Adrenal gland (tissue), 12 donors: ENCODE measurements around the gene FHIT. TPM values are rescaled to one million over a fixed set of nuclear protein-coding genes. Genes with fewer than 3 reads are reported as not detected.

Experiments used
- DNase-seq, 7 donors: peaks; one replicate each; pipeline ENCODE4 v3.0.0-alpha.2; 2019 to 2020
- H3K27ac ChIP-seq, 5 donors: fragments of 200-600 bp; sonication (generic) in 4 of 5; 1 replicate in 3 of 5; 2 replicates in 2 of 5; pipeline versions ENCODE4 v1.5.1 to v1.8.0; 2016 to 2020; ENCODE audit warnings: mild to moderate bottlenecking in 1 of 5
- H3K27me3 ChIP-seq: fragments of 200-600 bp; 2 replicates; pipeline ENCODE4 v1.8.0; 2021
- H3K36me3 ChIP-seq, 2 donors: fragments of 200-600 bp; replicated peaks in 1 of 2; 1 replicate in 1 of 2; 2 replicates in 1 of 2; pipeline versions ENCODE4 v1.5.1 to v1.8.0; 2018 to 2022
- H3K4me1 ChIP-seq, 2 donors: fragments of 200-600 bp; replicated peaks in 1 of 2; 1 replicate in 1 of 2; 2 replicates in 1 of 2; pipeline versions ENCODE4 v1.5.1 to v1.8.0; 2018 to 2021
- H3K4me3 ChIP-seq, 4 donors: fragments of 200-600 bp; sonication (generic) in 3 of 4; one replicate each; pipeline ENCODE4 v1.5.1; 2016 to 2018
- H3K9me3 ChIP-seq, 3 donors: fragments of 200-600 bp; sonication (generic) in 1 of 3; replicated peaks in 1 of 3; 1 replicate in 2 of 3; 2 replicates in 1 of 3; pipeline versions ENCODE4 v1.5.1 to v1.8.0; 2016 to 2021
- POLR2A ChIP-seq, 2 donors: fragments of 450-650 bp; IDR thresholded peaks; one replicate each; pipeline ENCODE4 v1.6.1; 2017; ENCODE audit warnings: antibody characterized with exemption in 2 of 2, mild to moderate bottlenecking in 2 of 2, moderate library complexity in 1 of 2
- WGBS, 4 donors: extraction: QIAGEN DNeasy Blood & Tissue Kit in 2 of 4; methylation state at CpG; one replicate each; pipeline versions ENCODE4 v1.1.5 to v1.1.7; 2013 to 2017; 5-methylcytosine and 5-hydroxymethylcytosine counted together
- intact Hi-C, 2 donors: fragments of 100-400 bp; cut with DNase I; formaldehyde crosslinking; loops; one replicate each; pipeline versions ENCODE4 v1.14.1 to v1.15.0; 2022 to 2023
- polyA plus RNA-seq, 3 donors: library from polyadenylated mRNA; stranded (reverse); fragments of 200-250 nt in 2 of 3; fragments of 350-450 nt in 1 of 3; fragmentation: Illumina TruSeq in 1 of 3; extraction: RNeasy Lipid Tissue Mini Kit (QIAGEN cat#74804) in 1 of 3; gene quantifications; one replicate each; pipeline ENCODE4 v1.2.3, GENCODE V29; 2013 to 2014
- total RNA-seq, 9 donors: library from RNA; depleted of rRNA in 4 of 9; stranded (reverse); fragments of >200 nt in 4 of 9; fragments of 120-200 nt in 1 of 9; fragmentation: NEBNext Ultra II Directional in 1 of 9; extraction: Animal tissue kit (Norgen Biotek cat#: 25700) in 1 of 9; gene quantifications; one replicate each; pipeline versions ENCODE4 v1.1.0 to v1.2.4, GENCODE V29; 2013 to 2023
- TF ChIP-seq, protein P1 (sequence below), 6 experiments: fragments of 450-650 bp in 4 of 6; fragments of 200-600 bp in 2 of 6; sonication (generic) in 1 of 6; IDR thresholded peaks; 1 replicate in 5 of 6; 2 replicates in 1 of 6; pipeline versions ENCODE4 v1.5.1 to v1.8.0; 2016 to 2021; ENCODE audit warnings: antibody characterized with exemption in 6 of 6, mild to moderate bottlenecking in 2 of 6, moderate library complexity in 1 of 6
- donor health status: healthy with polysubstance abuse.
- donor health status: Bipolar disorder and iron deficiency.
- donor health status: DM: yes; HTN: yes; CAD: no.
- donor health status: DM: no; HTN: no; CAD: no.
- donor health status: DM: no; HTN: no; CAD: no.
- donor health status: DM: yes; HTN: yes; CAD: no.

FHIT gene
- total and polyA plus RNA-seq, 12 donors, result 14.1 to 43.9 (median 28.8) TPM

DNA sequence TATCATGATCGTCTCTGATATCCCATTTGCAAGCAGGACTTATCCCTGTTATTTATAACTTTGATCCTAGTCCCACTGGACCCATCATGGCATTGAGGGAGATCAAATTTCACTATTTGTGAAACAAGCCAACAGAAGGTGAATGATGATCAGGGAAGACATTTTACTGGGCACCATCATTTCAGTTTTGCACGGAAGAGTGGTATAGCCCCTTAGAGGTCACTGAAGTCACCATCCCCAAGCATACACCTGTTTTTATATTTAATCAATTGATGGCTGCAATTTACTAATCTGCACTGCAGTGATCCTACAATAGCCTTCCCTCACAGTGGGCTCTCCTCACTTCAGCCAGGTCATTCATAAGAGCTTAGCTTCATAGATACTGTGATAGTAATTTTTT lies 132.4 kb downstream of the FHIT start:
- no peaks in the 10 kb centered on the region for H3K27me3 ChIP-seq
- intact Hi-C loops, result no loop called here
- H3K4me1 ChIP-seq, result no peaks in the 10 kb centered on the region
- H3K4me3 ChIP-seq, result no peak overlapping the region
- WGBS, 4 donors, result 86 to 91% (median 89%) methylated on average over 2 of the region's 2 CpGs
- no peaks in the 10 kb centered on the region for H3K9me3 ChIP-seq
- no peaks in the 10 kb centered on the region for H3K36me3 ChIP-seq
- H3K27ac ChIP-seq, result no peak overlapping the region
- TF ChIP-seq, protein P1, sequence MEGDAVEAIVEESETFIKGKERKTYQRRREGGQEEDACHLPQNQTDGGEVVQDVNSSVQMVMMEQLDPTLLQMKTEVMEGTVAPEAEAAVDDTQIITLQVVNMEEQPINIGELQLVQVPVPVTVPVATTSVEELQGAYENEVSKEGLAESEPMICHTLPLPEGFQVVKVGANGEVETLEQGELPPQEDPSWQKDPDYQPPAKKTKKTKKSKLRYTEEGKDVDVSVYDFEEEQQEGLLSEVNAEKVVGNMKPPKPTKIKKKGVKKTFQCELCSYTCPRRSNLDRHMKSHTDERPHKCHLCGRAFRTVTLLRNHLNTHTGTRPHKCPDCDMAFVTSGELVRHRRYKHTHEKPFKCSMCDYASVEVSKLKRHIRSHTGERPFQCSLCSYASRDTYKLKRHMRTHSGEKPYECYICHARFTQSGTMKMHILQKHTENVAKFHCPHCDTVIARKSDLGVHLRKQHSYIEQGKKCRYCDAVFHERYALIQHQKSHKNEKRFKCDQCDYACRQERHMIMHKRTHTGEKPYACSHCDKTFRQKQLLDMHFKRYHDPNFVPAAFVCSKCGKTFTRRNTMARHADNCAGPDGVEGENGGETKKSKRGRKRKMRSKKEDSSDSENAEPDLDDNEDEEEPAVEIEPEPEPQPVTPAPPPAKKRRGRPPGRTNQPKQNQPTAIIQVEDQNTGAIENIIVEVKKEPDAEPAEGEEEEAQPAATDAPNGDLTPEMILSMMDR (IDR thresholded peaks at IDR 0.05), result no peak
- TF ChIP-seq POLR2A (IDR thresholded peaks at IDR 0.05), result no peak
- no peak for DNase-seq

DNA sequence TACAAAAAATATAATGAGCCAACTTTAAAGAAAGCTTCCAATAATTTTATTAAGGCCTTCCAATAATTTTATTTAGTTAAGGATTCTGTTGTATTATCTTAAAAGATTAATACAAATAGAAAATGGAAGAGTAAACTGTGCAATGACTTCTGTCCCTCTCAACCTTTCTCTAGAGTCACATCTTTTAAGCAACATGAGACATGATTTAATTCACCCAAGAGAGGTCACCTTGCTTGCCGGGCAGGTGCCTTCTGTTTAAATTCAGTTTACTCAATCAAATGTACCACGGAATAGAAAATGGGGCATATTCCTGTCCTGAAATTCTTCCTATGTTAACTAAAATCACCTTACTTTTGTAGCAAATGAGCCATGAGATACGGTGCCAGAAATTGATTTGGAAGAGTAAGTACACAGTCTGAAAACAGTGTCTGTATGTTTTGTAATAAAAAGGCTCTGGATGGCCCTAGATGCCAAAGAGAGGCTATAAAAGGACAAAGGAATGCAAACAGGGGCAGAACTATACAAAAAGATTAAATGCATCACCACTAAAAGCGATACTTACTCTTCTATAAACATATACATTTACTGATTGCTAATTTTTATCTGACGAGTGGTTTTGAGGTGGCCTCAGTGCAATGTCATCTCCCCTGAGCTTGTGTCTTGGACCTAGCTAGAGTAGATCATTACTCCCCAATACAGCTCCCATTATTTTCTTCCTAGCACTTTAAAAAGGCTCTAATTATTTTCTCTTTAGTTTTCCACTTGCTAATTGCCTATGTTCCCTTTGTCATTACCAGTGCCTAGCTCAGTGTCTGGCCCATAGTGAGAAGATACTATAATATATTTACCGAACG lies 134.0 kb downstream of the FHIT start:
- Histone ChIP-seq H3K4me1 (no peaks in the 10 kb centered on the region), H3K27me3 (no peaks in the 10 kb centered on the region), H3K4me3 (no peak overlapping the region), H3K27ac (no peak overlapping the region), H3K36me3 (no peaks in the 10 kb centered on the region), H3K9me3 (no peaks in the 10 kb centered on the region)
- 86 to 91% (median 90%) methylated on average over 7 of the region's 7 CpGs for WGBS, 4 donors
- intact Hi-C loops, result no loop called here
- no peak for DNase-seq
- TF ChIP-seq, protein P1 (IDR thresholded peaks at IDR 0.05), result no peak
- TF ChIP-seq POLR2A (IDR thresholded peaks at IDR 0.05), result no peak

DNA sequence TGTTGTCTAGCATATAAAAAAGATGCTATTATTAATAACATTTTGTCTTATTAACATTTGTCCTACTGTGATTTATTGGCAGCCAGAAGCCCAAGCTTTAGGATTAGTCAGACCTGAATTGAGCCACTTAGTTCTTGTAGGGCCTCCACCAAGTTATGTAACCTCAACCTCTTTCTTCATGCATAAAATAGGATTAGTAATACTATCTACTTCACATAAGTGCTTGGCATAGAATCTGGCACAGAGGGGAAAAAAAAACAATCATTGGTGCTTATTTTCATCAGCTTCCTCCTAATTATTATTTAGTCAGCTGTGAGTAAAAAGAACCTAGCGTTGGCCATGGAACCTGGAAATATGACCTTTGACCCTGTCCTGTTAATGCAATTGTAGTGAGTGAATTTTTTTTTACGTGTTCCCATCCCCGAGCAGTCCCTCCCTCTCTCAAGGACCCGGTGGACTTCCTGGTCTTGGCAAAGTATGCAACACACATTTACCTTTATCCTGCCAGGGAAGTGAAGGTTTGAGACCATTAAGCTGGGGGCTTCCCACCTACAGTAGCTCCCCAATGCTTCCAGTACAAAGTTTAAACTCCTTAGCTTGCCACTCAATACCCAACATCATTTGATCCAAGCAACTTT lies 136.8 kb downstream of the FHIT start:
- H3K27me3 ChIP-seq, result no peaks in the 10 kb centered on the region
- TF ChIP-seq, protein P1 (IDR thresholded peaks at IDR 0.05), result no peak
- no peak for TF ChIP-seq POLR2A (IDR thresholded peaks at IDR 0.05)
- H3K4me3 ChIP-seq, result no peak overlapping the region
- intact Hi-C loops, result no loop called here
- H3K9me3 ChIP-seq, result no peaks in the 10 kb centered on the region
- H3K4me1 ChIP-seq, result no peaks in the 10 kb centered on the region
- no peaks in the 10 kb centered on the region for H3K36me3 ChIP-seq
- DNase-seq, result no peak
- 89 to 95% (median 92%) methylated on average over 4 of the region's 4 CpGs for WGBS, 4 donors
- H3K27ac ChIP-seq, result no peak overlapping the region

DNA sequence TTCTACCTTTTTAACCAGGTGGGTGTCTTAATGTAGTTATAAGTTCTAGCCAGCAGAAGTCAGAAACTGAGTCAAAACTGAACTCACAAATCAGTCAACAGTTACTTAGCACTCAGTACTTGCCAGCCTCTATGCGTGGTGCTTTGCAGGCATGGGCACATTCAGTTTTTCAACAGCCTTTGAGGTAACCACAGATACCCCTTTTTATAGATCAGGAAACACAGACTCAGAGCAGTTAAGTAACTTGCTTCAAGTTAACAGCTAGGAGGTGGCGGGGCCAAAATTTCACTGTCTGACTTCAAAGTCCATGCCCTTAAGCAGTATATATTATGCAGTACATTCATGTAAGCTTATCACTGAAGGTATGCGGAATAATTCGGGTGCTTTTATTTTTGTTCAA lies 139.4 kb downstream of the FHIT start:
- intact Hi-C loops, result no loop called here
- 90 to 96% (median 92%) methylated on average over 4 of the region's 4 CpGs for WGBS, 4 donors
- Histone ChIP-seq H3K4me1 (no peaks in the 10 kb centered on the region), H3K36me3 (no peaks in the 10 kb centered on the region), H3K4me3 (no peak overlapping the region), H3K27me3 (no peaks in the 10 kb centered on the region), H3K27ac (no peak overlapping the region), H3K9me3 (no peaks in the 10 kb centered on the region)
- TF ChIP-seq, protein P1 (IDR thresholded peaks at IDR 0.05), result no peak
- no peak for TF ChIP-seq POLR2A (IDR thresholded peaks at IDR 0.05)
- no peak for DNase-seq
